Stimulated activated naive CD4-positive, alpha-beta T cell treated with Interleukin-2 at 50 U/mL for 16 hours (primary cell): ENCODE results near the gene ODAD3.
"Not testable (repeated sequence)": the region's sequence is repeated elsewhere in the genome, so short reads cannot be mapped to it uniquely, and the experiment has no call there.

ENCODE experiments used
- DNase-seq: peaks from one replicate; lab custom pipeline; 2025; lab: John Stamatoyannopoulos, UW

Gene ODAD3

DNA sequence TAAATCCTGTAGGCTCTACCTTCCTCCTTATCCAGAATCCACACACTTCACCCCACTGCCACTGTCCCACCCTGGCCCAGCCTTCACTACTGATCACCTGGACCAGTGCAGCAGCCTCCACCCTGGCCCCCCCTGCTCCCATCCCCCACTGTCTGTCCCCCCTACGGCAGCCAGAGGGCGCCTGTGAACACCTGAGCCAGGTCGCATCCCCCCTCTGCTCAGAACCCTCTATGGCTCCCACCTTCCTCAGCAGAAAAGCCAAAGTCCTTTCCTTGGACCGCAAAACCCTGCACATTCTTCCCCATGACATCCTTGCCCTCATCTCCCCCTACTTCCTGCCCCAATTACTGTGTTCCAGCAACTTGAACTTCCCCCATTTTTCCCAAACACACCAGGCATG is 25.3 kb upstream of the ODAD3 start:
- DNase-seq = no peak

DNA sequence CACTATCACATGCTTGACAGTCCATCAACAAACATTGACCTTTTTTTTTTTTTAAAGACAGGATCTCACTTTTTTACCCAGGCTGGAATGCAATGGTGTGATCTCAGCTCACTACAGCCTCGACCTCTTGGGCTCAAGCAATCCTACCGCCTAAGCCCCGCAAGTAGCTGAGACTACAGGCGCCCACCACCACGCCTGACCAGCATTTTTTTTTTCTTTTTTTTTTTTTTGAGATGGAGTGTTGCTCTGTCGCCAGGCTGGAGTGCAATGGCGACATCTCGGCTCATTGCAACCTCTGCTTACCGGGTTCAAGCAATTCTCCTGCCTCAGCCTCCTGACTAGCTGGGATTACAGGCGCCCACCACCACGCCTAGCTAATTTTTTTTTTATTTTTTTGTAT is 24.0 kb upstream of the ODAD3 start:
- DNase-seq = not testable (repeated sequence)

DNA sequence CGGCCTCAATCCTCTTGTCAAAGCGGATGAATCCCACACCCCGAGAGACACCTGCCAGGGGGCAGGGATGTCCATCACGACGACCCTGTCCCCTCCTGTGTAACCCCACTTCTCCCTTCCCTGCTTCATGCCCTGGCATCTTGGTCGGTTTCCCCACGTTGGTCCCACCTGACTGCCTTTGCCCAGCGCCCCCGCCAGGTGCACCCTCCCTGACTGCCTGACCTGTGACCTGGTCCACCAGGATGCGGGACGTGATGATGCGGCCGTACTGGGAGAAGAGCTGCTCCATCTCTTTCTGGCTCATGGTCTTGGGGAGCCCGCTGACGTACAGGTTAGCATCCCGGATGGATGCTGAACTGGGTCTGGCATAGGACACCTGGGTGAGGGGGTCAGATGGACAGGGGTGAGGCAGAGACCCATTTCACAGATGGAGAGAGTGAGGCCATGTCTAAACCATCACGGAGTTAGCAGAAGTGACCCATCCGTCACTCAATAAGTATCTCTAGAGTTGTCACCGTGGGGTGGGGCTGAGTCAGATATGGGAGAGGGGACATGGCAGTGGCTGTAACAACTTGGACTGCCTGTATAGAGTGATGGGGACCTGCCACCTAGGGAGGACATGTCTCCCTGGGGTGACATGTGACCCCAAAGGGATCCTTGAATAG is 23.4 kb upstream of the ODAD3 start:
- DNase-seq = no peak

DNA sequence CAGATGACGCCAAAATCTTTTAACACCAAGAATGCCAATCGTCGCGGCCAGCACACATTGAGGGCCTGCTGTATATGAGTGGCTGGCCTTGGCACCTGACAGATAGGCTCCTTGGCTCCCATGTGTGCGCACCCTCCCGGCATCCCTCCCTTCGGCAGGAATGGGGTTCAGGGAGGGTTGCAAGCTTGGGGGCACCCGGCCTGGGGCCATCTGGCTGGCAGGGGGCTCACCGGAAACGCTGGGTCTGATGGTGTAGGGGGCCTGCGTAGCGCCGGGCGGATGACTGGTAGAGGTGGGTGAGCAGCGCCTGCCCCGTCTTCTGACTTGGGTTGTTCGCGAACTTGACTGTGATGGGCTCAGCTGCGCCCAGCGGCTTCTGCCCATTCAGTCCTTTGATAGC is 22.9 kb upstream of the ODAD3 start:
- DNase-seq = no peak

DNA sequence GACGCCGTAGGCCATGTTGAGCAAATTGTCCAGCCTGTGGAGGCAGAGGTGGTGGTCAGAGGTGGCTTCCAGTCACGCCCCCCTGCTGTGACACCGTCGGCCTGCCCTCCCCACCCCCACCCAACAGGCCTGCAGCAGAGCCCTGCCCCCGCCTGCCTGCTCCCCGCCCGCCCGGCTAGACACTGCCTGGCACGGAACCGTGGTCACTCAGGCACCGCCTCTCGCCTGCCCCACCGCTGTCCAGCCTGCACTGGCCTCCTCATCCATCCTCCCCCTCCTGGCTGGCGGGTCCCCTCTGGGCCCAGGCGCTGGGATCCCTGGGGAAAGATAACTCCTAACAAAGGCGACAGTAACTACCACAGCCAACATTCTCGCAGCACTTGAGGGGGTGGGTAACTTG is 22.2 kb upstream of the ODAD3 start:
- no peak for DNase-seq

DNA sequence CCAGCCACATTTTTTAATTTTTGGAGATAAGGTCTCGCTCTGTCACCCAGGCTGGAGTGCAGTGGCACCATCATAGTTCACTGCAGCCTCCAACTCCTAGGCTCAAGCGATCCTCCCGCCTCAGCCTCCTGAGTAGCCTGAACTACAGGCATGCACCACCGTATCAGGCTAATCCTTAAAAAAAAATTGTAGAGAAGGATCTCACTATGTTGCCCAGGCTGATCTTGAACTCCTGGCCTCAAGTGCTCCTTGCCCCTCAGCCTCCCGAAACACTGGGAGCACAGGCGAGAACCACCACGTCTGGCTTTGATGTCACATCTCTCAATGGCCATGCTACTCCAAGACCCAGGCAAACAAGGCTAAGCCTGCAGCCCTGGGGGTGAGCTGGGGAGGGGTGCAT is 21.7 kb upstream of the ODAD3 start:
- DNase-seq = no peak

DNA sequence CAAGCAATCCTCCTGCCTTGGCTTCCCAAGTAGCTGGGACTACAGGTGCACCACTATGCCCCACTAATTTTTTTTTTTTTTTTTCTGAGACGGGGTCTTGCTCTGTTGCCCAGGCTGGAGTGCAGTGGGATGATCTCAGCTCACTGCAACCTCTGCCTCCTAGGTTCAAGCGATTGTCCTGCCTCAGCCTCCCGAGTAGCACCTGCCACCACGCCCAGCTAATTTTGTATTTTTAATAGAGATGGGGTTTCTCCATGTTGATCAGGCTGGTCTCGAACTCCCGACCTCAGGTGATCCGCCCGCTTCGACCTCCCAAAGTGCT is 20.3 kb upstream of the ODAD3 start:
- not testable (repeated sequence) for DNase-seq

DNA sequence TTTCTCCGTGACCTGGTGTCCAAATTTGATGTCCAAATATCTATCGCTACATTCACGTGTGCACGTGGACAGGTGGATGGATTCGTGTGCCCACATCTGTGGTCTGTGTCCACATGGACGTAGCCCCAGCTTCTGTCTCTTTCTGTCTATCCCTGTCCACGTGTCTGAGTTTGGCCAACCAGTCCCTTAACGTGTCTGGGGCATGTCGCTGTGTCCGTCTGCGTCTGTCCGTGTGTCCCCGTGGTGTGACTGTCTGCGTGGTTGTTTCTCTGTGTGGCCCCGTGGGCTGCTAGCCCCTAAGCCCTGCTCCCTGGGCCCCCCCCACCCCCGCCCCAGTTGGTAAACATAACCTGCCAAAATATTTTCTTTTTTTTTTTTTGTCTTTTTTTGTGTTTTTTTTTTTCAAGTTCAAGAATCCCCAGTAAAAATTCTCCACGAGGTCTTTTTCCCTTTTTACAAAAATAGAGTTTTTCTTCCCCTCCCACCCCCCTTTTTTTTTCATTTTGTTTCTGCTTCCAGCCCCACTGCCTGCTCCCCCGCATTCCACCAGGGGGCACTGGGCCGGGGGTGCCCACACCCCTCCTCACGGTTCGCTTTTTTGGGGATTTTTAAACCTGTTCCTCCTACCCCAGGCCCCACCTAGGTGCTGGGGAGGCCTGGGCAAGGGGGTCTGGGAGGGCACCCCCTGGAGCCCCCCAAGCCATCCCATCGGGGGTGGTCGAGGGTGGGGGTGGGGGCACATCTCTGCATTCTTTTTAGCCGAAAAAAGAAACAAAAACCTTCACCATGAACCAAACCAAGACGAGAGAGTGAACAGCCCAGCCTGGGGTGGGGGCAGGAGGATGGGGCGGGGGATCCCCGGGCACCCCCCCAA is 18.8 kb upstream of the ODAD3 start:
- peak; percentile 9 for DNase-seq

DNA sequence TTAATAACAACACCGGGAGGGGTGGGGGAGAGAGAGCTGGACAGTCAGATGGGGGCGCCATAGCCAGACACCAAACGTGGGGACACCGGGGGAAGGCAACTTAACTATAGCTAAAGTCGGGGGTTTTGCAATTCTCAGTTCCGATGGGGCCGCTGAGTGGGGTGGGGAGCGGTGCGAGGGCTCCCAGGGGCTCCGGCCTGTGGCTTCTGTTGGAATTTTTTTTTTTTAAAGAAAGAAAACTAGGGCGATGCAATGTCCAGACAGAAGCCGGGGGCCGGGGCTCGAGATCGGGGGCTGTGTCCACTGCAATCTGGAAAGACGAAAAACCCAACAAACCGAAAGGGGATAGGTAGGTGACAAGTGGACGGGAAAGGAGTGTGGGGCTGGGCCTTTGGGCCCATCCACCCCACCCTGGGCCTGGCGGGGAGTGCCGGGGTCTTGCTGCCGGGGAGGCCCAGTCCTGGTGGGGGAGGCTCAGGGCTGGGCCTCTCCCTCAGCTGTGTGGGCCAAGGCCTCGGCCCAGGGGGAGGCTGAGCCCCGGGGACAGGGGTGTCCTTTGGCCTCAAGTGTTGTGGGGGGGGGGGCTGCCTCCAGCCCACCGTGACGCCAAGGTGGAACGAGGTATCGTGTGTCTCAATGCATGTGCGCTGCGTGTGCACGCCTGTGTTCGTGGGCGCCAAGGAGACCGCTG is 17.8 kb upstream of the ODAD3 start:
- DNase-seq = no peak

DNA sequence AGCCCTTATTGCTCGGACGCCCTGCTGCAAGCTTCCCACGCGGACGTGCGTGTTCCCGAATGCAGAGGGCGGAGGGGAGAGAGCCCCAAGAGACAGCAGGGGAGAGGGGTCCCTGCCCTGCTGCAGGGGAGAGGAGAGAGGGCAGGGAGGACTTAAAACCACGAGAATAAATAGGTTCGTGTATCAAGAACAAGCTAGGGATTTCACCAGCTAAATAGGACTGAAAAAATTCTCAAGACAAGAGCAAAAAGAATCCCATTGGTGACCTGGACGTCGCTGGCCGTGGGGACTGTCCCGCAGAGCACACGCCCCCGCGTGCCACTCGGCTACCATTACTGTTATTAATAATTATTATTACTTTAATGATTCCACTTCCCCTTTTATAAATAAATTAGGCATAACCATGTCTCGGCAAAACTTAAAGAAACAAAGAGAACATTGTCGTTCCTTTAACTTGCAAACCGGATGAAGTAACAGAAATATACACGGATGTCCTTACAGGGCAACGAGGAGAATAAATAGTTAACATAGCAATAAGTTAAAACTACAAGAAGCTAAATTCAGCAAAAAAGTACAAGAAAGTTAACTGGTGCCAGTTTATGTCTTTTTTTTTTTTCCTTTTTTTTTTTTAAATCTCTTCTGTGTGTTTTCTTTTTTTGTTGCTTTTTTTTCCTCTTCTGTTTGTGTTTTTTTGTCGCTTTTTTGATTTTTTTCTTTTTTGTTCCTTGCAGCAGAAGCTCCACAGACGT is 17.1 kb upstream of the ODAD3 start:
- DNase-seq = no peak

DNA sequence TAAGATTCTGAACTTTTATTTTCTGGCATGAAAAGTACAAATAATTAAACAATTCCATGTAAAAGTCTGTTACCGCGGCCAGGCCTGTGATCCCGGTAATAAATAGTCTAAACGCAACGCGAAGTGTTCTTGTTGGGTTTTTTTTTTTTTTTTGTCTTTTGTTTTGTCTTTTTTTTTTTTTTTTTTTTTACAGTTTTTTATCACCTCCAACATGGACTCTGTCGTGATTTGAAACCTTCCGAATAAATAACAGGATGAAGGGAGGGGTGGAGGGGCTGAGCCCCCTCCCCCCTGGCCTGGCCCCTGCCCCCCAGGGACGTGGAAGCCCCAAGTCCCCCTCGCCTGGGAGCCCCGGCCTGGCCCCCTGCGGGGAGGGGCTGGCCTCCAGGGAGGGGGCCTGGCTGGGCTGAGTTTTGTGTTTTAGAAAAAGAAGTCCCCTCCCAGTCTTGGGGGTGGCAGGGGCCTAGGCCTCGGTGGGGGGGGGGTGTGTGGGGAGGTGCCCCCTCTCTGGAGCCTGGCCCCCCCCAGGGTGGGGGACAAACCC is 16.5 kb upstream of the ODAD3 start:
- no peak for DNase-seq

DNA sequence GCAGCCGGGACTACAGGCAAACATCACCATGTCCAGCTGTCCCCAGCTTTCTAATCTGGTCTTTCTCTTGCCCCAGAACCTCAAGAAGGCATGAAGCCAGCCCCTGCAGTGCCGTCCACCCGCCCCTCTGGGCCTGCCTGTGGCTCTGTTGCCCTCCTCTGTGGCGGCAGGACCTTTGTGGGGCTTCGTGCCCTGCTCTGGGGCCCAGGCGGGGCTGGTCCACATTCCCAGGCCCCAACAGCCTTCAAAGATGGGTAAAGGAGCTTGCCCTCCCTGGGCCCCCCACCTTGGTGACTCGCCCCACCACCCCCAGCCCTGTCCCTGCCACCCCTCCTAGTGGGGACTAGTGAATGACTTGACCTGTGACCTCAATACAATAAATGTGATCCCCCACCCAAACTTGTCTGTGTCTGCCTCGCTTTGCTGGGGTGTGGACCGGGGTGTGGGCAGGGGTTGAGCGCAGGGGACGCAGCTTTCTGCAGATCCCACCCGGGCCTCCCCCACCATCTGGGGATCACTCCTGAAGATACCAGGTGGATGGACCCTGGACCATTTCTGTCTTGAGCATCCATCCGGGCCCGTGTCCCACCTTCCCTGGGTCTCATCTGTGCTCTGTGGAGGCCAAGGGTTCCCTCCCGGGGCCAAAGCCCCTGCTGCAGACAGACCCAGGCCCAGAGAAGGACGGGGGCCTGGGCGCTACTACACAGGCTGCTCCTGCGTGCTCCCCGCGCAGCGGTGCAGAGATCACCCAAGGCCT is 15.8 kb upstream of the ODAD3 start:
- no peak for DNase-seq

DNA sequence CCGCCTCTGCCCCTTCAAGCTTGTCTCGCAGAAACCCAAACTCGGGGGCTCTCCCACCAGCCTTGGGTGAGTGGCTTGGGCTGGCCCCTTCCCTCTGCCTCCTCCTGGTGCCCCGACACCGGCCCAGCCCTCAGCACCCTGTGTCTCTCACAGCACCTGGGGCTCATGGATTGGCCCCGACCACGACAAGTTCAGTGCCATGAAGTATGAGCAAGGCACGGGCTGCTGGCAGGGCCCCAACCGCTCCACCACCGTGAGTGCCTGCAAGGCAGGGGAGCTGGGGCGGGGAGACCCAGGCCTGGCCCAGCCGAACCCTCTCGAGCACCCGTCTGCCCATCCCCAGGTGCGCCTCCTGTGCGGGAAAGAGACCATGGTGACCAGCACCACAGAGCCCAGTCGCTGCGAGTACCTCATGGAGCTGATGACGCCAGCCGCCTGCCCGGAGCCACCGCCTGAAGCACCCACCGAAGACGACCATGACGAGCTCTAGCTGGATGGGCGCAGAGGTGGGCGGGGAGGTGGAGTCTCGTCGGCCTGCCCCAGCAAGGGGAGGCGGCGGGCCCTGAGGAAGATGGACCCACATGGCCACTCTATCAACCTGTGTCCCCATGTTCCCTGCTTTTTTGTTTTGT is 14.1 kb upstream of the ODAD3 start:
- no peak for DNase-seq

DNA sequence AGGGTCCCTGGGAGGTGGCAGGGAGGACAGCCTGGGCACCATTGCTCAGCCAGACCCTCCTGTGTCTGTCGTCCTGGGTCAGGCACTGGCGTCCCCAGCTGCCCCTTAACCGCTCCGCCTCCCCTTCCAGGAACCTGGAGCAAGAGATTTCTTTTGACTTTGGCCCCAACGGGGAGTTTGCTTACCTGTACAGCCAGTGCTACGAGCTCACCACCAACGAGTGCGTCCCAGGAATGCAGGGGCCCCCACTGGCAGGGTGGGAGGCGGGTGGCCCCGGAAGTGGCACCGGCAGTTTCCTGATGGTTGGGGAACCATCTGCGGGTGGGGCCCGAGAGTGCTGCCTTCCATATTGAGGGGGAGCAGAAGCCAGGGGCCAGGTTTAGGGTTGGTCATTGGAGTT is 13.5 kb upstream of the ODAD3 start:
- no peak for DNase-seq

DNA sequence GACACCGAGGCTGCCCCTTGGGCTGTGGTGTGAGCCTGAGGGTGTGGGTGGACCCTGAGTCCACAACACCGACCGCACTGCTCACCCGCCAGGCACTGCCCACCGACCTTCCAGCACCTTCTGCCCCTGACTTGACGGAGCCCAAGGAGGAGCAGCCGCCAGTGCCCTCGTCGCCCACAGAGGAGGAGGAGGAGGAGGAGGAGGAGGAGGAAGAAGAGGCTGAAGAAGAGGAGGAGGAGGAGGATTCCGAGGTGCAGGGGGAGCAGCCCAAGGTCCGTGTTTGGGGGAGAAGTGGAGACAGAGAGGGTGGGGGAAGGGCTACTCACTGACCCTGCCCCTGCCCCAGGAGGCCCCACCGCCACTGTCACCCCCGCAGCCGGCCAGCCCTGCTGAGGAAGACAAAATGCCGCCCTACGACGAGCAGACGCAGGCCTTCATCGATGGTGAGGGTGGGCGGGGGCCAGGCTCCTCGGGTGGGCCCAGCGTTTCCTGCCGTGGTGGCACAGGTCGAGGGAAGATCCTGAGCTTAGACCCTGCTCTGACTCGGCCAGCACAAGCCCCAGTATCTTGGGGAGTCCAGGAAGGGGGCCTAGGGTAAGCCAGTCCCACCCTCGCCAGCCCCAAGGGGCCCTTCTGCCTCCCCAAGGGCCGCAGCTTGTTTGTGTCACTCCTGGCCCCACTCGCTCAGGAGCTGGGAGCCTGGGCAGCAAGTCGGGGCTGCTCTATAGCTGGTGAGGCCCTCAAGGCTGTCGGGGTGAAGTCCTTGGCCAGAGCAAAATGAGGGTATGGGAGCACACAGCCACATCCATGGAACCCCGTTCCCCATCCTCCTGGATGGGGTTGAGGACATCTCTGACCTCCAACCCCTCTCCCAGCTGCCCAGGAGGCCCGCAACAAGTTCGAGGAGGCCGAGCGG is 12.7 kb upstream of the ODAD3 start:
- no peak for DNase-seq

DNA sequence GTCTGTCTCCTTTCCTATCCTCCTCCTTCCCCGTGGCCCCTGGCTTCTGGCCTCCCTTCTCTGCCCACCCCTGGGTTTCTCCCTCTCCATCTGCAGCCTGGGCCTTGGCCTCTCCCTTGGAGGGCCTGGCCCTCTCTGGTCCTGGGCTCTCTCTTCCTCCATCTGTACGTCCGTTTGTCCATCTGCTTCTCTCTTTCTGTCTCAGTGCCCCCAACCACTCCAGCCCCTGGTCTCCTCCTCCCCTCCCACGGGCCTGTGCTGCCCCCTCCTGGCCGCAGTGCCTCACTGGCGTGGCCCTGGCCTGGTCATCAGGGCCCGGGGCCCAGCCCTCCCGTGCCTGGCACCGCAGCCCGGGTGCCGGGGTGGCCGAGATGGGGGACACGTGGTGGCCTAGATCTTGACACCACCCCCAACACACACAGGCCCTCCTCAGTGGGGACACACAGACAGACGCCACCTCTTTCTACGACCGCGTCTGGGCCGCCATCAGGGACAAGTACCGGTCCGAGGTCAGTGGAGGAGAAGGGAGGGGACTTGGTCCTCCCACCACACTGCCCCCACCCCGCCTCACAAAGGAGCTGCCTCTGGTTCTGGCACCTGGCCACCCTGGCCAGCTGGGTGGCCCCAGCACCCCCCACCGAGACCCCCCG is 11.9 kb upstream of the ODAD3 start:
- no peak for DNase-seq

DNA sequence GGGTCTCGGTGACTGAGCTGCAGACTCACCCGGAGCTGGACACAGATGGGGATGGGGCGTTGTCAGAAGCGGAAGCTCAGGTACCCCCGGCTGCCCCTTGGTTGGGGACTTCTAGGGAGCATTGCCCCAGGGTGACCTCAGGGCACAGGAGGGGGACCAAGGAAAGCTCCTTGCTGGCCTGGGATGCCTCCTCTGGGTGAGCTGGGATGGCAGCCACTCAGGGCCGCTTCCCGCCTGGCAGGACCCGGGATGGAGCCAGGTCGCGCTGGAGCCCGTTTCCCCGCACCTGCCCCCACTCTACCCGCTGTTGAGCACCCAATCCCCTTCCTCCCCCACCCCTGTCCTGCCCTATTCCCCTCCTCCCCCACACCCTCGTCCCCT is 11.3 kb upstream of the ODAD3 start:
- no peak for DNase-seq

DNA sequence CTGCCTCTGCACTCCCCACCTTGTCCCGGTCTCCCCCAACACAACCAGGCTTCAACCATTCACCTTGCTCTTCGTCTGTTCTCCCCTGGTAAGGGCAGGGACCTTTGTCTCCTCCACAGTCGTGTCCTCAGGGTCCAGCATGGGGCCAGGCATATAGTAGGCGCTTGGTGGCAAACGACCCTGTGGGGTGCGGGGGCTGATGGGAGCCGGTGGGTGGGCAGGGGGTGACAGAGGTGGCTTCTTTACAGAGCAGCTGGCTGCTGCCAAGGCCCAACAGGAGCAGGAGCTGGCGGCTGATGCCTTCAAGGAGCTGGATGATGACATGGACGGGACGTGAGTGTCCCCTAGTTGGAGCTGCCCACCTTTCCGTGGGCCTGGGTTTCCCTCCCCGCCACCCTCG is 10.2 kb upstream of the ODAD3 start:
- DNase-seq = no peak

DNA sequence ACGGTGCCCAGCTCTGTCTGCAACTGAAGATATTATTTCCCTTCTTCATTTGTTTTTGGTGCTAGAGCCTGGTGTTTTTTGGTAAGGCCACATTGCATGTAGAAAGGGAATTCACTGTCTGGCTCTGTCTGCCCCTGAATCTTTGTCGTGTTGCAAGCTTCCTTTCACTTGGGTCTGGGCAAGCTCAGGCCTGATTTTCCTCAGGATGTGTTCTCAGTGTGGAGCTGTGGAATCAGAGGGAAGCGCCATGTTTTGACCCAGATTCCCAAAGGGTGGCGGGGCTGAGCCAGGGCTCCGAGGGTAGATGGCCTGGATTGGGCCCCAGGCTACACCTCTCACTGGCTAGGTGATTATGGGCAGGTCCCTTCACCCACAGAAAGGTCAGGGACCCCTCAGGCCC is 9.1 kb upstream of the ODAD3 start:
- no peak for DNase-seq
